HepG2 (cell line): Measurements from ENCODE around the gene PPP6R2. TPM values are rescaled to one million over a fixed set of nuclear protein-coding genes. Genes with fewer than 3 reads are reported as not detected.

Experiments
- GTF3A ChIP-seq: sonication (generic); formaldehyde crosslinking; conservative IDR thresholded peaks from 2 replicates; pipeline ENCODE4 v1.4.0; 2020; ENCODE audit warnings: mild to moderate bottlenecking, missing genetic modification reagents
- HDAC1 ChIP-seq: sonication (generic); formaldehyde crosslinking; IDR thresholded peaks from 2 replicates; pipeline ENCODE4 v1.5.1; 2020; ENCODE audit warnings: mild to moderate bottlenecking, missing genetic modification reagents
- MEIS1 ChIP-seq: sonication (generic); formaldehyde crosslinking; IDR thresholded peaks from 2 replicates; pipeline ENCODE4 v1.9.0; 2021; ENCODE audit warnings: mild to moderate bottlenecking, missing genetic modification reagents, moderate library complexity, borderline replicate concordance
- PHF8 ChIP-seq: sonication (generic); formaldehyde crosslinking; IDR thresholded peaks from 2 replicates; pipeline ENCODE4 v1.5.0; 2020; ENCODE audit warnings: missing genetic modification reagents
- PTBP1 ChIP-seq: fragments of 200-400 bp; formaldehyde crosslinking; IDR thresholded peaks from 2 replicates; pipeline ENCODE4 v1.6.1; 2018; ENCODE audit warnings: low read length, low read depth; ENCODE audit not compliant: poor library complexity, severe bottlenecking
- SATB2 ChIP-seq: sonication (generic); formaldehyde crosslinking; IDR thresholded peaks from 2 replicates; pipeline ENCODE4 v1.5.0; 2020; ENCODE audit warnings: missing genetic modification reagents
- SIN3B ChIP-seq: fragments of 150-350 bp; IDR thresholded peaks from 2 replicates; pipeline ENCODE4 v1.6.1; 2014; ENCODE audit warnings: low read length
- THYN1 ChIP-seq: sonication (generic); formaldehyde crosslinking; IDR thresholded peaks from 2 replicates; pipeline ENCODE4 v1.8.1; 2023; ENCODE audit warnings: low read depth, mild to moderate bottlenecking, moderate library complexity, missing genetic modification reagents, borderline replicate concordance
- TSC22D2 ChIP-seq: sonication (generic); formaldehyde crosslinking; IDR thresholded peaks from 2 replicates; pipeline ENCODE4 v1.5.1; 2020; ENCODE audit warnings: missing genetic modification reagents, mild to moderate bottlenecking, borderline replicate concordance
- ZBTB7B ChIP-seq: sonication (generic); formaldehyde crosslinking; IDR thresholded peaks from 2 replicates; pipeline ENCODE4 v1.4.0; 2020; ENCODE audit warnings: missing genetic modification reagents
- ZNF296 ChIP-seq: sonication (generic); formaldehyde crosslinking; conservative IDR thresholded peaks from 2 replicates; pipeline ENCODE4 v1.5.0; 2020; ENCODE audit warnings: mild to moderate bottlenecking, missing genetic modification reagents
- ZNF343 ChIP-seq: sonication (generic); formaldehyde crosslinking; IDR thresholded peaks from 2 replicates; pipeline ENCODE4 v1.4.0; 2020; ENCODE audit warnings: mild to moderate bottlenecking, missing genetic modification reagents
- ZNF367 ChIP-seq: sonication (generic); formaldehyde crosslinking; IDR thresholded peaks from 2 replicates; pipeline ENCODE4 v1.4.0; 2020; ENCODE audit warnings: missing genetic modification reagents, borderline replicate concordance
- polyA plus RNA-seq, 8 experiments: library from polyadenylated mRNA; depleted of rRNA in 3 of 8; stranded (reverse) in 7 of 8; unstranded in 1 of 8; fragments of >200 nt; fragmentation: Illumina TruSeq in 4 of 8; extraction: Trizol in 4 of 8; gene quantifications; 2 replicates each; pipeline versions ENCODE4 v1.2.1 to v1.2.3, GENCODE V29; 2011 to 2016; ENCODE audit warnings: low read depth in 4 of 8, missing spikeins in 1 of 8, mixed read lengths in 1 of 8; ENCODE audit not compliant: insufficient read depth in 1 of 8
- total RNA-seq, 5 experiments: library from RNA; depleted of rRNA; stranded (reverse); fragments of >200 nt; fragmentation: Illumina TruSeq; extraction: Trizol; gene quantifications; 2 replicates each; pipeline ENCODE4 v1.2.3, GENCODE V29; 2016; ENCODE audit warnings: low read depth in 1 of 5
- TF ChIP-seq, protein P1 (sequence below): sonication (generic); formaldehyde crosslinking; IDR thresholded peaks from 2 replicates; pipeline ENCODE4 v1.8.1; 2023; ENCODE audit warnings: mild to moderate bottlenecking, moderate library complexity, missing genetic modification reagents
- TF ChIP-seq, protein P2 (sequence below): IDR thresholded peaks from 2 replicates; pipeline ENCODE4 v1.6.1; 2016; ENCODE audit warnings: missing genetic modification reagents, missing compliant biosample characterization
- TF ChIP-seq, protein P3 (sequence below): sonication (generic); formaldehyde crosslinking; IDR thresholded peaks from 2 replicates; pipeline ENCODE4 v1.5.1; 2020; ENCODE audit warnings: mild to moderate bottlenecking, missing genetic modification reagents, moderate library complexity
- TF ChIP-seq, protein P4 (sequence below): sonication (generic); formaldehyde crosslinking; IDR thresholded peaks from 2 replicates; pipeline ENCODE4 v1.5.0; 2020; ENCODE audit warnings: missing genetic modification reagents
- TF ChIP-seq, protein P5 (sequence below): sonication (generic); formaldehyde crosslinking; IDR thresholded peaks from 2 replicates; pipeline ENCODE4 v1.4.0; 2020; ENCODE audit warnings: missing genetic modification reagents
- TF ChIP-seq, protein P6 (sequence below): sonication (generic); formaldehyde crosslinking; IDR thresholded peaks from 2 replicates; pipeline ENCODE4 v1.4.0; 2020; ENCODE audit warnings: missing genetic modification reagents, borderline replicate concordance

The PPP6R2 gene
- total and polyA plus RNA-seq, 2 of the 13 experiments (the other 11 are each of a cell fraction or from before 2014, with no cell fraction given): 55.0 to 102 TPM

DNA sequence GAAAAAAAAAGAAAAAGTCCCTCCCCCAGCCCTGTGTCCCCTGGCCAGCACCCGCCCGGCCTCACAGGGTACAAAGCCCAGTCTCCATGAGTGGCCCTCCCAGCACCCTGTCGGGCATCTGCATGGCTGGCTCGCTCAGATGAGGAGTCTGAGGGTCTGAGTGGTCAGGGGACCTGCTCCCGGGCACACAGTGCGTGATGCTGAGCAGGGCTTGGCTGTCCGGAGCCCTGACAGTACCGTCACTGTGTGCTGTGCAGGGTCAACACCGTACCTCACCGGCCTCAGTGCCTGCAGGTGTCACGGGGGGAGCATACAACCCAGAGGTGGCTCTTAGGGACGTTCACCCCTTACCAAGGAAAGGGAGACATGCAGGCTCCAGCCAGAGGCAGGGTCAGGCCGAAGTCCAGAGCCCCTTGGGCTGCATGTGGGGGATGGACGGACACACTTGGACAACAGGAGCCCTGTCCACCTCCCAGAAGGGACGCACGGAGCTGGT, 32.1 kb upstream of the PPP6R2 start (continued):
- TF ChIP-seq, protein P1, sequence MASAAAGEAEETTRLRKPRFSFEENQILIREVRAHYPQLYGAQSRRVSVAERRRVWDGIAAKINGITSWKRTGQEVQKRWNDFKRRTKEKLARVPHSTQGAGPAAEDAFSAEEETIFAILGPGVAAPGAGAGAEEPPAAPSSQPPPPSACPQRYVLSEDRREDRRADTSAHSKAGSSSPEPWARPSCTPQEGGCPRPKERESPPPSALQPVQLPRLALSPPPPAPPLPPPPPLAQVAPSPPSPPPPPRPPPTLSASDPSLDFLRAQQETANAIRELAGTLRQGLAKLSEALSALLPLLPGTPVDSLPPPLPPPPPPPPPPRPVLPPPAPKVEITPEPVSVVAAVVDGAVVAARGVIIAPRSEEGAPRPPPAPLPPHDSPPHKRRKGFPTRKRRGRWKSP (CRISPR knock-in tag): 0 out of 2 replicates have a peak, but pooled peaks have one; percentile 46
- TF ChIP-seq, protein P2, sequence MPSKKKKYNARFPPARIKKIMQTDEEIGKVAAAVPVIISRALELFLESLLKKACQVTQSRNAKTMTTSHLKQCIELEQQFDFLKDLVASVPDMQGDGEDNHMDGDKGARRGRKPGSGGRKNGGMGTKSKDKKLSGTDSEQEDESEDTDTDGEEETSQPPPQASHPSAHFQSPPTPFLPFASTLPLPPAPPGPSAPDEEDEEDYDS: no peak
- TF ChIP-seq, protein P3, sequence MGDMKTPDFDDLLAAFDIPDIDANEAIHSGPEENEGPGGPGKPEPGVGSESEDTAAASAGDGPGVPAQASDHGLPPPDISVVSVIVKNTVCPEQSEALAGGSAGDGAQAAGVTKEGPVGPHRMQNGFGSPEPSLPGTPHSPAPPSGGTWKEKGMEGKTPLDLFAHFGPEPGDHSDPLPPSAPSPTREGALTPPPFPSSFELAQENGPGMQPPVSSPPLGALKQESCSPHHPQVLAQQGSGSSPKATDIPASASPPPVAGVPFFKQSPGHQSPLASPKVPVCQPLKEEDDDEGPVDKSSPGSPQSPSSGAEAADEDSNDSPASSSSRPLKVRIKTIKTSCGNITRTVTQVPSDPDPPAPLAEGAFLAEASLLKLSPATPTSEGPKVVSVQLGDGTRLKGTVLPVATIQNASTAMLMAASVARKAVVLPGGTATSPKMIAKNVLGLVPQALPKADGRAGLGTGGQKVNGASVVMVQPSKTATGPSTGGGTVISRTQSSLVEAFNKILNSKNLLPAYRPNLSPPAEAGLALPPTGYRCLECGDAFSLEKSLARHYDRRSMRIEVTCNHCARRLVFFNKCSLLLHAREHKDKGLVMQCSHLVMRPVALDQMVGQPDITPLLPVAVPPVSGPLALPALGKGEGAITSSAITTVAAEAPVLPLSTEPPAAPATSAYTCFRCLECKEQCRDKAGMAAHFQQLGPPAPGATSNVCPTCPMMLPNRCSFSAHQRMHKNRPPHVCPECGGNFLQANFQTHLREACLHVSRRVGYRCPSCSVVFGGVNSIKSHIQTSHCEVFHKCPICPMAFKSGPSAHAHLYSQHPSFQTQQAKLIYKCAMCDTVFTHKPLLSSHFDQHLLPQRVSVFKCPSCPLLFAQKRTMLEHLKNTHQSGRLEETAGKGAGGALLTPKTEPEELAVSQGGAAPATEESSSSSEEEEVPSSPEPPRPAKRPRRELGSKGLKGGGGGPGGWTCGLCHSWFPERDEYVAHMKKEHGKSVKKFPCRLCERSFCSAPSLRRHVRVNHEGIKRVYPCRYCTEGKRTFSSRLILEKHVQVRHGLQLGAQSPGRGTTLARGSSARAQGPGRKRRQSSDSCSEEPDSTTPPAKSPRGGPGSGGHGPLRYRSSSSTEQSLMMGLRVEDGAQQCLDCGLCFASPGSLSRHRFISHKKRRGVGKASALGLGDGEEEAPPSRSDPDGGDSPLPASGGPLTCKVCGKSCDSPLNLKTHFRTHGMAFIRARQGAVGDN (CRISPR knock-in tag): peak; percentile 70
- TF ChIP-seq PTBP1: no peak
- TF ChIP-seq, protein P4, sequence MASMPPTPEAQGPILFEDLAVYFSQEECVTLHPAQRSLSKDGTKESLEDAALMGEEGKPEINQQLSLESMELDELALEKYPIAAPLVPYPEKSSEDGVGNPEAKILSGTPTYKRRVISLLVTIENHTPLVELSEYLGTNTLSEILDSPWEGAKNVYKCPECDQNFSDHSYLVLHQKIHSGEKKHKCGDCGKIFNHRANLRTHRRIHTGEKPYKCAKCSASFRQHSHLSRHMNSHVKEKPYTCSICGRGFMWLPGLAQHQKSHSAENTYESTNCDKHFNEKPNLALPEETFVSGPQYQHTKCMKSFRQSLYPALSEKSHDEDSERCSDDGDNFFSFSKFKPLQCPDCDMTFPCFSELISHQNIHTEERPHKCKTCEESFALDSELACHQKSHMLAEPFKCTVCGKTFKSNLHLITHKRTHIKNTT: no peak
- no peak; the same call in 1 of the 2 replicates for TF ChIP-seq ZBTB7B
- no peak for TF ChIP-seq MEIS1 (CRISPR knock-in tag)
- no peak for TF ChIP-seq GTF3A (CRISPR knock-in tag)
- TF ChIP-seq SATB2: no peak
- TF ChIP-seq TSC22D2 (CRISPR knock-in tag): no peak
- TF ChIP-seq ZNF367 (CRISPR knock-in tag): no peak
- TF ChIP-seq PHF8: no peak
- TF ChIP-seq THYN1: no peak
- TF ChIP-seq, protein P5, sequence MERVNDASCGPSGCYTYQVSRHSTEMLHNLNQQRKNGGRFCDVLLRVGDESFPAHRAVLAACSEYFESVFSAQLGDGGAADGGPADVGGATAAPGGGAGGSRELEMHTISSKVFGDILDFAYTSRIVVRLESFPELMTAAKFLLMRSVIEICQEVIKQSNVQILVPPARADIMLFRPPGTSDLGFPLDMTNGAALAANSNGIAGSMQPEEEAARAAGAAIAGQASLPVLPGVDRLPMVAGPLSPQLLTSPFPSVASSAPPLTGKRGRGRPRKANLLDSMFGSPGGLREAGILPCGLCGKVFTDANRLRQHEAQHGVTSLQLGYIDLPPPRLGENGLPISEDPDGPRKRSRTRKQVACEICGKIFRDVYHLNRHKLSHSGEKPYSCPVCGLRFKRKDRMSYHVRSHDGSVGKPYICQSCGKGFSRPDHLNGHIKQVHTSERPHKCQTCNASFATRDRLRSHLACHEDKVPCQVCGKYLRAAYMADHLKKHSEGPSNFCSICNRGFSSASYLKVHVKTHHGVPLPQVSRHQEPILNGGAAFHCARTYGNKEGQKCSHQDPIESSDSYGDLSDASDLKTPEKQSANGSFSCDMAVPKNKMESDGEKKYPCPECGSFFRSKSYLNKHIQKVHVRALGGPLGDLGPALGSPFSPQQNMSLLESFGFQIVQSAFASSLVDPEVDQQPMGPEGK: peak; percentile 68
- TF ChIP-seq SIN3B: no peak
- no peak for TF ChIP-seq ZNF343 (CRISPR knock-in tag)
- TF ChIP-seq, protein P6, sequence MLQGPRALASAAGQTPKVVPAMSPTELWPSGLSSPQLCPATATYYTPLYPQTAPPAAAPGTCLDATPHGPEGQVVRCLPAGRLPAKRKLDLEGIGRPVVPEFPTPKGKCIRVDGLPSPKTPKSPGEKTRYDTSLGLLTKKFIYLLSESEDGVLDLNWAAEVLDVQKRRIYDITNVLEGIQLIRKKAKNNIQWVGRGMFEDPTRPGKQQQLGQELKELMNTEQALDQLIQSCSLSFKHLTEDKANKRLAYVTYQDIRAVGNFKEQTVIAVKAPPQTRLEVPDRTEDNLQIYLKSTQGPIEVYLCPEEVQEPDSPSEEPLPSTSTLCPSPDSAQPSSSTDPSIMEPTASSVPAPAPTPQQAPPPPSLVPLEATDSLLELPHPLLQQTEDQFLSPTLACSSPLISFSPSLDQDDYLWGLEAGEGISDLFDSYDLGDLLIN (CRISPR knock-in tag): no peak
- peak; percentile 74; the same call in 1 of the 2 replicates for TF ChIP-seq ZNF296 (CRISPR knock-in tag)
- TF ChIP-seq HDAC1 (CRISPR knock-in tag): peak; percentile 57; the same call in 1 of the 2 replicates
